Left cardiac atrium (tissue), 4 donors: ENCODE results near the gene PPIL6. TPM values are rescaled to one million over a fixed set of nuclear protein-coding genes. Genes with fewer than 3 reads are reported as not detected.

Experiments used
- ATAC-seq, 2 donors: fragments of 200-7000 bp; cut with Tn5 transposase; one replicate each; pipeline ENCODE4 v1.9.1; 2020; ENCODE audit warnings: mild to moderate bottlenecking in 2 of 2, moderate library complexity in 2 of 2
- DNase-seq: peaks from one replicate; pipeline ENCODE4 v3.0.0-alpha.2; 2020
- intact Hi-C, 2 donors: fragments of 100-400 bp; cut with DNase I; formaldehyde crosslinking; loops; one replicate each; pipeline versions ENCODE4 v1.14.1 to v1.15.1; 2022 to 2023
- total RNA-seq, 2 donors: library from RNA; stranded (reverse); fragmentation: NEBNext Ultra II Directional; extraction: Animal tissue kit (Norgen Biotek cat#: 25700); gene quantifications; one replicate each; pipeline ENCODE4 v1.2.1, GENCODE V29; 2021
- donor health status: DM: no; HTN: yes; CAD: no.
- donor health status: DM: no; HTN: yes; CAD: no; lungs with severe emphysema.
- donor health status: DM: yes; HTN: yes; CAD: no.
- donor health status: Dilated cardiomyopathy.

PPIL6 gene
- total RNA-seq, 2 donors from 2014 or later: 3.0 to 3.5 TPM

DNA sequence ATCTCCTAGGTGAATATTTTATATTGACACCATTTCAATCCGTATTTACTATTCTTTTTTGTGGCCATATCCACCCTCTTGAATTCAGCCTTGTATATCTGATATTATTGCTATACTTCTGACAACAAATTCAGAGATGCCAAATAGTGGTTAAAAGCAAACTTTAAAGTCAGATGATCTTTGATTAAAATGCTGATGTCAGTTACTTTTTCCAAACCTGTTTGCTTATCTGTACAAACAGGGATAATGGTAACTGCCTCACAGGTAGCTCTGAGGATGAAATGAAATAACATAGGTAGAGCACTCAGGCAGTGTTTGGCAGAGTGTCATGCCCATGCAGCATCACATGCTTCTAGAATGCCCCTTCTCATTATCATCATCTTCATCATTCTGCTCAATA lies 19.2 kb downstream of the PPIL6 start:
- intact Hi-C loops: no loop called here
- no peak for DNase-seq
- ATAC-seq: no peak

DNA sequence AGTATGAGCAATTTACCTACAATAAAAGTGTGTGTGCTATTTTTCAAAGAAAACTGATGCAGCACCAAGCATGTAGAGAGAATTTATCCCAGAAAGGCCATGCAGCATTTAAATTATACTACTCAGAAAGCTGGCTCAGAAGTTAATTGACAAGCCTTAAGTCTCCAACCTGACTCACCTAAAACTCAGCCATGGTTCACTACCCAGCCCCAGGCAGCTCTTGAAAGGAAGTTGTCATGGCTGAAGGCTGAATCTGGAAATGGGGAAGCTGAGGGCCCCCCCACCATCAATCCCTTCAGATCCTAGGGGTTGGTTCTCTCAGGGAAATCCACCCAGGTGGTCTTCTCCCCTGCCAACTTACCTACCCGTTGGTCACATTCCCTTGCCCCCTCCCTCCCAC lies 19.7 kb downstream of the PPIL6 start:
- DNase-seq (no peak), ATAC-seq (no peak)
- intact Hi-C loops: no loop called here

DNA sequence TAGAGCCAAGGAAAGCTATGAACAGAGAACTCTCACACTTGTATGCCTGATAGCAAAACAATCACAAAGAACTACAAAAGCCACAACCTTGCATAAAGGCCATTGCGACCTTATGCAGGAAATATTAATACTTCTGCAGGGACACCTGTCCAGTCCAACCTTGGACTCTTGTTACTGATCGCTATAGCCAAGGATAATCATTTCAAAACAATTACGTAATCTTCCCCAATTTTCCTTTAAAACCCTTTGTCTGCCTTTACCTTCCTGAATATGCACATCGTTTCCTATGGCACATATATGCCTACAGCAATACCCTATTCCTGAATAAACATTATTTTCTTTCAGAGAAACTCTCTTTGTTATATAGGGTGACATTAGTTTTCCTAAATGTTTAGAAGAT lies 22.8 kb downstream of the PPIL6 start:
- DNase-seq: no peak
- intact Hi-C loops: no loop called here
- ATAC-seq: no peak

DNA sequence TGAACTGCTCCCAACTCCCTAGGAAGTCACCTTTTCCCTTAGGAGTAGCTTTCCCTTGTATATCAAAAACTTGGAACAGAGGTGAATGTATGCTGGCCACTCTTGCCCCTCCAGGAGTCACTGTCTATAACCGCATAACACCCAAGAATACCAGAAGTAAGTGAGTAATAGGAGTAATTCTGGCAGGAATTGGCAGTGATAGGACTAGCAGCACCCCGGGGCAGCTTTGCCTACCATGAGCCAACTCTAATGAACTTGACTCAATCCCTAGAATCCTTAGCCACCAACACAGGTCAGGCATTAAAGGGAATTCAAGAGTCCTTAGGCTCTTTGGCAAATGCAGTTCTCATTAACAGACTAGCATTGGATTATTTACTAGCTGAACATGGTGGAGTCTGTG lies 29.4 kb downstream of the PPIL6 start:
- no peak for ATAC-seq
- no peak for DNase-seq
- intact Hi-C loops: no loop called here

DNA sequence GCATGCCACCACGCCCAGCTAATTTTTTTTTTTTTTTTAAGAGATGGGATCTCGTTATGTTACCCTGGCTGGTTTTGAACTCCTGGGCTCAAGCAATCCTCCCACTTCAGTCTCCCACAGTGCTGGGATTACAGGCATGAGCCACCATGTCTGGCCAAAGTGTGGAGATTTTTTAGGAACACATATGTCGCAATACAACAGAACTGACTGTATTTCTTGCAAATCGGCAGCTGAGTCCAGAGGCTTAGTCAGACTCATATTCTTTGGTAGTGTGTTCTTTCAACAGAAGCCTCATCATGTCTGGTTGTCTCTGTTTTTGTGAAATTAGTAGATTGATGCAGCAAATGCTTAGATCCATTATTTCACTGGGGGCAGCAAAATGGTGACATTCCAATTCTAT lies 34.2 kb downstream of the PPIL6 start:
- intact Hi-C loops: no loop called here
- DNase-seq (no peak), ATAC-seq (peak in 1 of 2 donors; percentile 44)

DNA sequence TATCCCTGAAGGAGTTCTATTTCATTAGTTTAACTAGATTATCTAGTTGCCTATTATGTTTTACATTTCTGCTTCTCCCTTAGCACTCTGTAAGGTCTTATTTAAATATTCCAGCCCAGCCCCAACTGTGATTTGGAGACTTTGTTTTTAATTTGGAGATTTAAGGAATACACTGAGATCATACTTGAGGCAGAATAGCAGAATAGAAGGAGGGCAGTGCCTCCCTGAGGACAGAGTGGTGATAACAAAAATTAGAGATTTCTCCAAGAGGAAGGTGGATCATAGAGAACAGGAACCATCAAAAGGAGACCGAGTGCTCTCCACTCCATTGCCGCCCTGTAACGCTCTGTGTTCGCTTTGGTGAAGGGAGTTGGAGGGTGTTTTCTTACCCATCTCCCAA lies 43.4 kb downstream of the PPIL6 start:
- peak in 1 of 2 donors; percentile 59 for ATAC-seq
- DNase-seq: no peak
- intact Hi-C loops: no loop called here

DNA sequence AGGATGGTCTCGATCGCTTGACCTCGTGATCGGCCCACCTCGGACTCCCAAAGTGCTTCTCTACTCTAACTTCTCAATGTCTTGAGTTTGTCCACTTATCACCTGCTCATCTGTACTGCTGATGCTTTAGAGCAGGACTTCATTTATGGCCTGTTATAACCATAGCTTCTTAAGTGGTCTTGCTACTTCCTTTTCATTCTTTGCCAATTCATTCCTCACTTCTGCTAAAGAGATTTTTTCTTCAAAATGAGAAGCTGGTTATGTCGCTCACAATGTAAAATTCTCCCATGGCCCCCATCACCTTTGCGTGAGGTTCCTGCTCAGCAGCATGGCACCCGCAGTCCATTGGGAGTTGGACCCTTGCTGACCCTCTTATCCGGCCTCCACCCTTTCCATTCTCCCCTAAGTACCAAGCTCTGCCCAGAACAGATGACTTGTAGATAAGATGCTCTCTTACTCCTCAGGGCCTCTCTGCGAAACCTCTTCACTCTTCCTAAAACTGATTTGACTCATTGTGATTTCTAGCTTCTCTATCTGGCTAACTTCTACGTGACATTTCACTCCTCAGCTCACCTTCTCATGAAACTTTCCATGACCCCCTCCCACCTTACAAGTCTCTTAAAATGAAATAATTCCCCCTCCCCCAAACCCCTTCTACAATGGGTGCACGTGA lies 44.2 kb downstream of the PPIL6 start:
- ATAC-seq (no peak), DNase-seq (no peak)
- intact Hi-C loops: no loop called here

DNA sequence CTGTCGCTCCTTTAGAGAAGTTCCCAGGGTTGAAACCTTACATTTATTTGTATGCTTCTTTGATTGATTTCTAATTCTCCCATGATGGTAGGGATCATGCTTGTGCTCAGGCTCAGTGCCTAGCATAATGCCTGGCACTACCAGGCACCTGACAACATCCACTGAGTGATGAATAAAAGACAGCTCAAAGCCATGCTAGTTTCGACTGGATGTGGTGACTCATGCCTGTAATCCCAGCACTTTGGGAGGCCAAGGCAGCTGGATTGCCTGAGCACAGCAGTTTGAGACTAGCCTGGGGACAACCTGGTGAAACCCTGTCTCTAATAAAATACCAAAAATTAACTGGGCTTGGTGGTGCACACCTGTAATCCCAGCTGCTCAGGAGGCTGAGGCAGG lies 46.5 kb downstream of the PPIL6 start:
- DNase-seq: no peak
- intact Hi-C loops: no loop called here
- peak in 1 of 2 donors; percentile 53 for ATAC-seq

DNA sequence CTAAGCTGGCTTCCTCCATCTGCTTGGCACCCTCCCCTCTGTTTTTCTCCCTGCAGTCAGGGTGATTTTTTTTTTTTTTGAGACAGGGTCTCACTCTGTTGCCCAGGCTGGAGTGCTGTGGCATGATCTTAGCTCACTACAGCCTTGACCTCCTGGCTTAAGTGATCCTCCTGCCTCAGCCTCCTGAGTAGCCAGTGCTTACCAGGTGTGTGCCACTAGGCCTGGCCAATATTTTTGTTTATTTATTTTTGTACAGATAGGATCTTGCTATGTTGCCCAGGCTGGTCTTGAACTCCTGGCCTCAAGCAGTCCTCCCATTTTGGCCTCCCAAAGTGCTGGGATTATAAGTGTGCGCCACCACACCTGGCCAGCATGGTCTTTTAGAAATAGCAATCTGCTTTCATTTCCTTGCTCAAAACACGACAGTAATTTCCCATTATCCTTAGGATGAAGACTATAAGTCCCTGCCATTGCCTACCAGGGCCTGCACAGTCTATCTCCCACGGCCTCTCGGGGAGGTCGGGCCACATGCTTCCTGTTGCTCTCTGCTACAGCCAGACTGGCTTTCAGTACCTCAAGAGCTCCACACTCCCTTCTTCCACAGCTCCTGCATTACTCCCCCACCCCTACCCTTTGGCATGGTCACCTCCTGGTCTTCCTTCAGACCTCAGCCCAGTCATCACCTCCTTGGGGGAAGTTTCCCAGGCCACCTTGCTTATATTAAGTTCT lies 47.1 kb downstream of the PPIL6 start:
- ATAC-seq (peak in 1 of 2 donors; percentile 25), DNase-seq (no peak)
- intact Hi-C loops: no loop called here

DNA sequence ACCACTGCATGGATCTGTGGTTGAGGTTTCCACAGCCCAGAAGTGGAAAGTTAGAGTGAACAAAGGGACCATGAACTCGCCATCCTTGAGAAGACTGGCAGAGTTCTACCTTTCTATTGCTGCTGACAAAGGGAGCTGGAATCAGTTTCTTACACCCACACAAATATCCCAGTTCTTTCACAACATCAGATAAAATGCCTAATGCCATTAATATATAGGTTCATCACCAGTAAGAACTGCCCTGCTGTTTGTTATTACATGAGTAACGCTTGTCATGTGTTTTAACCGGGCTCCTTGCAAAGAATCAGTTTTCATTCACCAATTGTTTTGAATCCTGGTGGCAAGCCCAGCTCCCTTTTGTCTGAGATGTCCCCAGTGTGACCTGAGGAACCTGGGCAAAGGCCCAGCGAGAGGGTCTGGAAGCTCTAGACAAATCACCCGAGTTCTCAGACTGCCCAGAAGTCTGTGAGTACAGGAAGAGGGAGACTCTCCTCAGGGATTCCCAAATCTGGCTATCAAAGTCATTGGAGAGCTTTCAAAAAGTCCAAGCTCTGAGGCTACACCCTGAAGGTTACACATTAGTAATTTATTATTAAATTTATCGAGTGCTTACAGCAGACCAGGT lies 50.7 kb downstream of the PPIL6 start:
- no peak for DNase-seq
- intact Hi-C loops: loop anchor here in 1 of 2 donors (5.0 kb wide), 1 partner anchor 48 kb away; no protein-coding TSS in a partner anchor
- ATAC-seq: peak; percentile 40 to 49

DNA sequence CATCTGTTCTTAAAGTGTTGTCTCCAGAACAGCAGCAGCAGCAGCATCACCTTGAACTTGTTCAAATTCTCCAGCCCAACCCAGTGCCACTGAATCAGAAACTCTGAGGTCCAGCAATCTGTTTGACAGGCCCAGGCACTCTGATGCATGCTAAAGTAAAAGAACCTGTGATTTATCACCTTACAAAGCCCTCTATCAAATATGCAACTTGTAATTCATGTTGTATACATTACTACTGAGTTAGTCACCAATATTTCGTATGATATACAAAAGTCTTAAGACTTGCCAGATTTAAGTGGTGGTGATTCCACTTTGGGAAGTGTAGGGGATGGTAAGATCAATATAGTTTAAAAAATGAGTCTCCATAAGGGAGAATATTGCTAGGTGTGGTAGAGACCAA lies 52.2 kb downstream of the PPIL6 start:
- ATAC-seq: no peak
- intact Hi-C loops: loop anchor here in 1 of 2 donors (5.0 kb wide), 1 partner anchor 49 kb away; no protein-coding TSS in a partner anchor
- DNase-seq: no peak

DNA sequence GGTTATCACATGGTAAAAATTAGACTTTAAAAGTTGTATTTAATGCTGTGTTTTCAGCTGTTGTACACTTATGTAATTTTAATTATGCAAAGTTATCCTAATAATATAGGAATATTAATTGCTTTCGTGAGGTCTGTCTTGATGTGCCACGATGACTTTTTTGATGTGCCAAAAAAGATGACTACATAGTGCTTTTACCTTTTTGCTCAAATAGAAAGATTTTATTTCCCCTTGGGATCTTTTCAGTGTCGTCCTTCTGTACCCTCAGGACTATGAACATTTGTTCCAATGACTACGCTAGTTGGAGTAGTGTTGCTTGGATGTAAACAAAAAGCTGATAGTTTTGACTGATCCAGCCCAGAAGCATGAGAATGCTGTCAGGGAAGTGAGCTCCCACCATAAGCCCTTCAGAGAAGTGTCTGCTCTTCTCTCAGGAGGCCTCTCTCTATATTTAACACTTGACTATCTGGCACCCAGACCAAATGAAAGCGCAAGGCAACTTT lies 56.9 kb downstream of the PPIL6 start:
- ATAC-seq (no peak), DNase-seq (no peak)
- intact Hi-C loops: loop anchor here (1.0 to 5.0 kb wide), 4 partner anchors 76 to 291 kb away; partner anchors contain the start of gene SESN1 (in 1 of the 2)

DNA sequence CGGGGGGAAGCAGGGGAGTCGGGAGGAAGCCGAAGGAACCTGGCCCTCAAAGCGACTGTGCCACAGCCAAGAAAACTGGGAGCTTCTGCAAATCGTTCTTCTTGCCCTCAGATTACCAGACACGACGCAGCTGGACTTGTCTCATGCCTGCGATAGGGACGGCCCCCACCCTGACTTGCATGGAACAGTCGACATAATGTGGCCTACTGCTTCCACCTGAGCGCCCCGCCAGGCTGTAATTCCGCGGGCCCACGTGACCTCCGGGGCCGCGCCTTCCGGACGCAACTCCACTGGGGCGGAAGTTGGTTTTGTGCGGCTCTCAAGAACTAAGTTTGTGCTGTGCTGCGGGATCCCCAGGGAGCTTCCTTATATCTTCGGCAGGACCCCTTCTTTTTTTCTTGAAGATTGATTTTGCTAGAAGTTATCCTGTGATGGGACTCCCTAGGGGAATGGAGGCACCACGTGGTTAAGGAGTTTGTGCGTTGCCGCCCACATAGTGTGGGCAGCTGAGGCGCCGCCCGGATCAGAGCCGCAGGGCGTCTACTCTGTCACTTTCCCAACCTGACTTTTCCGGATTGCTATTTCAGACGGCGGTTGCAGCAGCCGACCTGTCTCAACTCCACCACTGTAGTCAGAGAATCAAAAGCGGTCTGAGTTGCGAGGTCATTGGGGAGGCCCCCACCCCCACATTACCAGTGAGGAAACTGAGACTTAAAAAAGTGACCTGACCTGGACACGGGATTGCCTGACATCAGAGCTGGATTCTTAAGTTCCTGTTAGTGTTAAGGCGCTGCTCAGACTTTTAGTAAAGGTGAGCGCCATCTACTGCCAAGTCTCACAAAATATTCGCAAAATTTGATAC lies 57.6 kb downstream of the PPIL6 start:
- peak; percentile 95 for DNase-seq
- intact Hi-C loops: loop anchor here (1.0 to 5.0 kb wide), 4 partner anchors 76 to 291 kb away; partner anchors contain the start of gene SESN1 (in 1 of the 2)

DNA sequence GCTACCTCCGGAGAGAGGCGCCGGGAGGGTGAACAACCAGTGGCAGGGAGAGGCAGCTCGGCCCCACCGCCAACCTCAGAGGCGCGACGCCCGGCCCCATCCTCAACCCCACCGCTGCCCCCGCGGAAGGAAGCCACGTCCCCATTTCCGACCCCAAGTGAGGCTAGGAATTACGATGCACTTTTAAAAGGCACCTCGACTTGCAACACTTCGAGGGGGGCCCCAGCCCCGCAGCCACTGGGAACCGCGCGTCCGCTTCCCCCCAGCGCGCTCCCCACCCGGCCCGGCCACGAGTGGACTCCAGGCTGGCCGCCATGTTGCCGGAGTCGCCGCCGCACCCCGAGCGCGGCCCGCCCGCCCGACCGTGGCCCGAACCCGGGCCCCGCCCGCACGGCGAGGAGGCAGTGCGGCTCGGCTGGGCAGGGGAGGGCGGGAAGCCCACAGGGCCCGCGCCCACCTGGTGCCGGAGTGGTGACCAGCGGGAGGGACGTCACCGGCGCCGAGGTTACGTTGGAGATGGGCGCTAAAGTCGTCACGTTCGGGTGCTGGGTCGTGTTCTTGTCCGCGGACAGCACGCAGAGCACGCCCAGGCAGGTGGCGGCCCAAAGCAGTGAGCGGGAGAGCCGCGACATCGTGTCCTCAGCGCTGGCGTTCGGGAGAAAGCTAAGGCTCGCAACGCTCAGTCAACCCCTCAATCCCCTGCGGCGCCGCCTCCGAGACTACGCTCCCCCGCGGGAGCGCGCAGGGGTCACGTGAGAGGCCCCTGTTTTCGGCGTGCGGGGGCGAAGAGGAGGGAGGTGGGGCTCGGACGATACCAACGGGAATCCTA lies 58.5 kb downstream of the PPIL6 start, which contains the start of gene CD164:
Gene CD164 (minus strand): TSS at position 721 of the 829 bp plus-strand sequence. CDS start 89 bp downstream, at position 632.
- peak; percentile 94 for DNase-seq
- intact Hi-C loops: loop anchor here (5.0 kb wide), 3 partner anchors 75 to 290 kb away; partner anchors contain the start of gene SESN1 (in 1 of the 2)
- ATAC-seq: peak; percentile 93 to 94

More for the DNA sequence above, 57.6 kb downstream of the PPIL6 start:
- peak; percentile 89 to 94 for ATAC-seq

DNA sequence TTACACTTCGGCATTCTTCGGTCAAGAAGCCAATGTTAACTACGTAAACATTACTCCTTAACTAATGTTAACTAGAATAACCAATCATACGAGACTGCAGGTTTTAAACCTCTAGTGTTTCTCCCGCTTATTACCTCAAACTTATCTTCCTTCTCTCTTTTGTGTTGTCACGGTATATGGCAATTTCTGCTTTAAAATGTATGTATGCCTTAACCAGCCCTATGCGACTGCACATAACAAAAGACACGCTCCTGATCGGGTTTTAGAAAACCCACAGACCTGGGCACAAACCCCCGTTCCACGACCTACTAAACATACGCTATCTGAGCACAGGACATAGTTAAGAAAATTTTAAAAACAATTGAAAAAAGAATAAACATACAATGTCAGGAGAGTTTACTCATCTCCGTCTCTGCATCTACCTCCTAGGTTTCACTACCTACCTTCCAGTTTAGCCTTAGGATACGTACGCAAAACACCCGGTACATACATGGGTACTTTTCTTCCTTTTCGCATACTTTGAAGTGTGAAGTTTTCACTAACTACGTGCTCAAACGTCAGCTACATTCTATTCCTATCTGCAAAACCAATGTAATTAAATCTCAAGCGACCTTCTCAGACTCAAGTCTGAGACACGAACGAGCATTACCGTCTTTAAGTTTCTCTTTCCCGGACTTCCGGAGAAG lies 59.2 kb downstream of the PPIL6 start:
- DNase-seq (no peak), ATAC-seq (no peak)
- intact Hi-C loops: loop anchor here (5.0 kb wide), 3 partner anchors 74 to 289 kb away; partner anchors contain the start of gene SESN1 (in 1 of the 2)

DNA sequence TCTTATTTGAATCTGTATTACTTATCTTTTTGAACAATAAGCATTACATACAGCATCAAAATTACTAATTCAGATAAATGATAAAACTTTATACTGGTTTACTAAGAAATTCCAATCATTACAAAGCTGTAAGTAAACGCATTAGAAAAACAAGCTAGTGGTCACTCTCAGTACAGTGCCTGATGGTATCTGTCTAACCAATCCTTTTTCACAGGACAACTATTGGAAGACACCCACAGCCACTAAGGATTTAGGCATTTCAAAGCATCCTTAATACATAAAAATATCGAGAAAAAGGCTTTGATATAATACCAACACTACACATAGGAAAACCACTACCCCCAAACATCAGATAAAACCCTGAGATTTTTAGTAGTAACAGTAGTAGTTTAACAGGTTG lies 60.7 kb downstream of the PPIL6 start:
- intact Hi-C loops: loop anchor here (5.0 kb wide), 3 partner anchors 72 to 287 kb away; partner anchors contain the start of gene SESN1 (in 1 of the 2)
- ATAC-seq (no peak), DNase-seq (no peak)

DNA sequence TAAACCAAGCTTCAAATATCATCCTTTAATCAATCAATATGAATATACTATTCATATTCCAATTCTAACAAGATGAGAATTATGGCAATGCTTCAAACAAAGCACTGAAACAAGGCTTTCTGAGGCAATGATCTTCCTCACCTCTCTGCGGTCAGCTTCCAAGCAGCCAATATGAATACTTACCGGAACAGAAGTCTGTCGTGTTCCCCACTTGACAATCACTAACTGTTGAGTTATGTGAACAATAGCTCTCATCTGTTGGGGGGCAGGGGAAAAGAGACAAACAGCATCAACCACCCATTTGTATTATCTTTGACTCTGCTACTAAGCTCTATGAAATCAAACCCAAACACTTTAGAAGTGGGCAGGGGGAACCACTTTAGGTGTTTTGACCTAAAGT lies 62.7 kb downstream of the PPIL6 start:
- no peak for ATAC-seq
- intact Hi-C loops: no loop called here
- no peak for DNase-seq
